GM21786 (cell line): ENCODE data around the gene NCEH1.

ENCODE experiments used
- ATAC-seq: cut with Tn5 transposase; IDR thresholded peaks from one replicate; pipeline ENCODE4 v1.9.1; 2021; ENCODE audit not compliant: unreplicated experiment

Gene NCEH1

DNA sequence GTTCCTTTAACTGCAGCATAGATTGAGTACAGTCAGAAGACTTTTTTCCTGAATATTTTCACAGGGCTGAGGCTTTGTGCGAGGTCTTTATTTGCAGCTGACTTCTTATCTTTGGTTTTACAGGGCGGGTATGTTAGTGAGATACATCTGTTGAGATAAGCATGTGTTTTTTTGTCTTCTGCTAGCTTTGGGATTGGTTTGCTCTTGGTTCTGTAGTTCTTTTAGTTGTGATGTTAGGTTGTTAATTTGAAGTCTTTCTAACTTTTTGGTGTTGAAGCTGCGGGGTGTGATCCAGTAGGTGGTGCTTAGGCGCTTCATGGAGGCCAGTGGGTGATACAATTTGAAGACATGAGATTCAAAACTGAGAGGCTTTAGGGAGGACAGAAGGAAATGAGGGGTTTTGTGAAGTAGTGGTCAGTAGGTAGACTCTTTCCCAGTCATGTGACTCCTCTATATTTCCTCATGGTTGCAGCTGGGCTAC, 119.7 kb downstream of the NCEH1 start:
- no peak for ATAC-seq

DNA sequence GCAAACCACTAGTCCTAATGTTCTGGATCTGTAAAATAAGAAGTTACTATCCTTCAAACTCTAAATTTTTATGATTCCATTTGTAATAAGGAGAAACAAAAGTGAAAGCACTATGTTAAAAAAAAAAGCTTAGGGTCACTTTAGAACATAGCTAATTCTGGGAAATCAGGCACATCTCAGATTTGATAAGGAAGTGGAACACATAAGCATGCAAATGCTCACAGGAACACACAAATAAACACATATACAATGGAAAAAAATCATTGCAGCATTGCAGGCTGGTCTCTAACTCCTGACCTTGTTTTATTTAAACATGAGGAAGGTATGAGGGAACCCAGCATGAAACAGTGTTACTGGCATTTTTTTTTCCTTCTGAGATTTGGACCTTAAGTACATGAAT, 124.4 kb downstream of the NCEH1 start:
- no peak for ATAC-seq

DNA sequence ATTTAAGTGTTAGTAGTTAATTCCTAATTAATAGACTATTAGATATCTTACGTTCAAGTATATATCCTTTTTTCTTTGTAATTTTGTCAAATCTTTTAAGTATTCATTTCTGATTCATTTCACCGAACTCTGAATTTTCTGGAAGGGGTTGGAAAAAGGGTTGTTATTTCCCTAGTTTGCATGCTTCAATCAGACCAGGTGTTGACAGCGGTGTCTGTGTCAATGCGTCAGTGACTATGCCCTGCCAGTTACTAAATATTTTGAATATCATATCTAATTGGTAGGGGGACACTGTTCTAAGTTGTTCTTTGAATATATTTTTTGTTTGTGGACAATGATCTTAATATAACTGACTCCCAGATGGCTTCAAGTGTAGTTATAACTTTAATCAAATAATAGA, 124.9 kb downstream of the NCEH1 start:
- ATAC-seq, result no peak

DNA sequence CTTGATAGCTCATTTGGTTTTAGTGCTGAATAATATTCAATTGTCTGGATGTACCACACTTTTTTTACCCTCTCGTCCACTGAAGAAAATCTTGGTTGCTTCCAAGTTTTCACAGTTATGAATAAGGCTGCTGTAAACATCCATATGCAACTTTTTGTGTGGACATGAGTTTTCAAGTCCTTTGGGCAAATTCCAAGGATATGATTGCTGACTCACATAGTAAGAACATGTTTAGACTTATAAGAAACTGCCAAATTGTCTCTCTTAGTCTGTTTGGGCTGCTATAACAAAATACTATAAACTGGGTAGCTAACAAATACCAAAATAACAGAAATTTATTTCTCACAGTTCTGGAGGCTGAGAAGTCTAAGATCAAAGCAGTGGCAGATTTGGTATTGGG, 128.2 kb downstream of the NCEH1 start:
- no peak for ATAC-seq

DNA sequence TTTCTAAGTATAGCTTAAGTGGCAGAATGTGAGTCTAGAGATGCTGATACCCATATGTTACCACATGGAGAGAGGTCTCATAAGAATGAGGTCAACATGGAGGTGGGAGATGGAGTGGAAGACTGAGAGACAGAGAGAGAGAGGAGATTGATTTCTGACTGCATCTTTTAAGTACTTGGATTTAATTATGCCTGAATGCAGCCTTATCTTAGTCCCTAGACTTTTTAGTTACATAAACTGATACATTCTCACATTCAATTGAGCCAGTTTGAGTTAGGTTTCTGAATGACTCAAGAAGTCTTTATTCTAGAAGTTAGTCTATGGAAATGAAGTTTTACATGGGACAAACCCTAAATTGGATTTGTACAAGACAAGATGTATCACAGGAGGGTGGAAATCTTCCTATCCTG, 129.1 kb downstream of the NCEH1 start:
- peak; percentile 29 for ATAC-seq

DNA sequence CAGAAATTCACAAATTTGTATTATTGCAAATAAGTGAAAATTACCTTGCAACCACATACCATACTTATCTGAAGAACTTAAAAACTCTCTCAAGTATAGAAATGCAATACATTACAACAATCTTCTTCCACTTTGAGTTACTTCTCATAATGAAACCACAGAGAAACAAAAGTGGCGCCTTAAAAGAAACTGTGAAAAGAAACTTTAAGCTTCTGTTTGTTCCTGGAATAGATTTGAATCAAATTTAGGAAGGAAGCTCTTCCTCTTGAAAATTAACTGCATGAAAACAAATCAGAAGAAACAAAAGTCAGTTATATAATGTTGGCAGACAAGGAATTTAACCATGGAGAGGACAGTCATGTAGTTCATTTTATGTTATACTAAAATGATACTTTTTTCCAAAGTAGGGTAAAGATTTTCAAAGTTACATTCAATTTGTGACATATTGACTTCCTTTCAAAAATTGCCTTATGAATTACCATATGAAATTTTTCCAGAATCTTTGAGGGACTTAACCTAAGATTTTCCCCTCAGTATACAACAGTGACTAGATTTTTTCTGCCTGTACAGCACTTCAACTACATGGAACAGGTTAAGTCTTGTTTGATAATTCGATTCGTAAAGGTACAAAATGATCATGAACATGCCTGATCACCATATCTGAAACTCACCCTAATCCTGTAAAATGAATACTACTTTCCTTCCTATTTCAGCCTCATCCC, 130.0 kb downstream of the NCEH1 start:
- ATAC-seq, result peak; percentile 87
